ENCODE measurements around the gene NPHS1. TPM values are rescaled to one million over a fixed set of nuclear protein-coding genes. Genes with fewer than 3 reads are reported as not detected.
"Not testable (repeated sequence)": the region's sequence is repeated elsewhere in the genome, so short reads cannot be mapped to it uniquely, and the experiment has no call there.

The NPHS1 gene
- total and polyA plus RNA-seq, 2 donors from 2014 or later, result 0.25 to 39.7 TPM

- no peaks in the 10 kb centered on the region for H3K36me3 ChIP-seq (ENCODE audit: control insufficient read depth in 2 of 3, insufficient read depth in 3 of 3, low read length in 3 of 3)
- H3K9me3 ChIP-seq (ENCODE audit: control insufficient read depth in 2 of 3, insufficient read depth in 1 of 3, low read length in 3 of 3), result no peaks in the 10 kb centered on the region
- FAIRE-seq (no peak), DNase-seq (no peak)
- H3K4me1 ChIP-seq (ENCODE audit: control insufficient read depth in 2 of 3, insufficient read depth in 2 of 3, low read depth in 1 of 3, low read length in 3 of 3), result peaks cover 0 to 5% (median 0%) of the 10 kb centered on the region in 3 donors
- no peak overlapping the region for H3K4me3 ChIP-seq (ENCODE audit: low read length in 3 of 3)
- peaks cover 12% of the 10 kb centered on the region for H3K27me3 ChIP-seq (ENCODE audit: control insufficient read depth, insufficient read depth, low read length)
- no peak for TF ChIP-seq CTCF (IDR thresholded peaks at IDR 0.05; ENCODE audit: borderline replicate concordance, extremely low read depth, insufficient read depth)
- no peak overlapping the region for H3K9ac ChIP-seq (ENCODE audit: low read length in 3 of 3)
- intact Hi-C loops (cut with DNase I), result no loop called here
- no peak overlapping the region for H3K27ac ChIP-seq (ENCODE audit: low read depth in 2 of 2, low read length in 2 of 2)
Measured at GRCh38 chr19:35842666-35843272, 9.5 kb downstream of the NPHS1 start.

- FAIRE-seq (no peak), DNase-seq (no peak)
- no peak for TF ChIP-seq CTCF (IDR thresholded peaks at IDR 0.05; ENCODE audit: borderline replicate concordance, extremely low read depth, insufficient read depth)
- intact Hi-C loops (cut with DNase I), result no loop called here
- H3K27ac ChIP-seq (ENCODE audit: low read depth in 2 of 2, low read length in 2 of 2), result no peak overlapping the region
- H3K36me3 ChIP-seq (ENCODE audit: control insufficient read depth in 2 of 3, insufficient read depth in 3 of 3, low read length in 3 of 3), result no peaks in the 10 kb centered on the region
- H3K9me3 ChIP-seq (ENCODE audit: control insufficient read depth in 2 of 3, insufficient read depth in 1 of 3, low read length in 3 of 3), result no peaks in the 10 kb centered on the region
- peaks cover 0 to 5% (median 0%) of the 10 kb centered on the region in 3 donors for H3K4me1 ChIP-seq (ENCODE audit: control insufficient read depth in 2 of 3, insufficient read depth in 2 of 3, low read depth in 1 of 3, low read length in 3 of 3)
- peaks cover 12% of the 10 kb centered on the region for H3K27me3 ChIP-seq (ENCODE audit: control insufficient read depth, insufficient read depth, low read length)
- no peak overlapping the region for H3K9ac ChIP-seq (ENCODE audit: low read length in 3 of 3)
- no peak overlapping the region for H3K4me3 ChIP-seq (ENCODE audit: low read length in 3 of 3)
Measured at GRCh38 chr19:35841961-35842595, 10.2 kb downstream of the NPHS1 start.

GRCh38 chr19:35836096-35836495, 16.2 kb downstream of the NPHS1 start:
- H3K36me3 ChIP-seq (ENCODE audit: control insufficient read depth in 2 of 3, insufficient read depth in 3 of 3, low read length in 3 of 3); intact Hi-C loops (cut with DNase I); H3K4me3 ChIP-seq (ENCODE audit: low read length in 3 of 3); H3K9me3 ChIP-seq (ENCODE audit: control insufficient read depth in 2 of 3, insufficient read depth in 1 of 3, low read length in 3 of 3); H3K4me1 ChIP-seq (ENCODE audit: control insufficient read depth in 2 of 3, insufficient read depth in 2 of 3, low read depth in 1 of 3, low read length in 3 of 3); H3K27me3 ChIP-seq (ENCODE audit: control insufficient read depth, insufficient read depth, low read length); DNase-seq; FAIRE-seq; H3K9ac ChIP-seq (ENCODE audit: low read length in 3 of 3); H3K27ac ChIP-seq (ENCODE audit: low read depth in 2 of 2, low read length in 2 of 2): not testable (repeated sequence)

GRCh38 chr19:35833972-35834371, 18.3 kb downstream of the NPHS1 start:
- FAIRE-seq (no peak), DNase-seq (no peak)
- intact Hi-C loops (cut with DNase I), result no loop called here

More at GRCh38 chr19:35833972-35834371, 18.3 kb downstream of the NPHS1 start:
- Histone ChIP-seq H3K4me3 (ENCODE audit: low read length in 3 of 3) (no peak overlapping the region), H3K9me3 (ENCODE audit: control insufficient read depth in 2 of 3, insufficient read depth in 1 of 3, low read length in 3 of 3) (no peaks in the 10 kb centered on the region), H3K27ac (ENCODE audit: low read depth in 2 of 2, low read length in 2 of 2) (no peak overlapping the region), H3K9ac (ENCODE audit: low read length in 3 of 3) (no peak overlapping the region), H3K27me3 (ENCODE audit: control insufficient read depth, insufficient read depth, low read length) (no peaks in the 10 kb centered on the region), H3K36me3 (ENCODE audit: control insufficient read depth in 2 of 3, insufficient read depth in 3 of 3, low read length in 3 of 3) (no peaks in the 10 kb centered on the region), H3K4me1 (ENCODE audit: control insufficient read depth in 2 of 3, insufficient read depth in 2 of 3, low read depth in 1 of 3, low read length in 3 of 3) (no peaks in the 10 kb centered on the region)
- TF ChIP-seq CTCF (IDR thresholded peaks at IDR 0.05; ENCODE audit: borderline replicate concordance, extremely low read depth, insufficient read depth), result no peak

Data from kidney (tissue), 14 donors.